RPMI7951 (cell line): ENCODE results near the gene LMF1. TPM values are rescaled to one million over a fixed set of nuclear protein-coding genes. Genes with fewer than 3 reads are reported as not detected.

Experiments
- DNase-seq: peaks from one replicate; pipeline ENCODE4 v3.0.0-alpha.2; 2012; ENCODE audit warnings: low read depth
- total RNA-seq: library from RNA; depleted of rRNA; stranded (reverse); fragments of >200 nt; shearing (Covaris generic); gene quantifications from 2 replicates; pipeline ENCODE4 v1.2.3, GENCODE V29; 2014

Gene LMF1
- total RNA-seq, 1 experiment from 2014 or later = 16.0 TPM

GRCh38 chr16:984736-985636 lies 14.2 kb upstream of the LMF1 start:
- DNase-seq = no peak

GRCh38 chr16:984121-984694 lies 13.4 kb upstream of the LMF1 start:
- no peak for DNase-seq

GRCh38 chr16:983044-984030 lies 12.6 kb upstream of the LMF1 start:
- DNase-seq = no peak

- no peak for DNase-seq
Observed at GRCh38 chr16:982145-983043, 11.6 kb upstream of the LMF1 start.

- no peak for DNase-seq
Observed at GRCh38 chr16:981695-982144, 10.9 kb upstream of the LMF1 start, which contains the start of gene SOX8. Gene SOX8, plus strand, starts transcription at chr16:981770. Its CDS starts 153 bp downstream, at chr16:981923.

- DNase-seq = no peak
Observed at GRCh38 chr16:980595-980854, 9.7 kb upstream of the LMF1 start.

- DNase-seq = no peak
Observed at GRCh38 chr16:979859-980594, 9.2 kb upstream of the LMF1 start.

- no peak for DNase-seq
Observed at GRCh38 chr16:979147-979546, 8.4 kb upstream of the LMF1 start.

- no peak for DNase-seq
Observed at GRCh38 chr16:978403-978802, 7.6 kb upstream of the LMF1 start.

GRCh38 chr16:977896-978295 lies 7.1 kb upstream of the LMF1 start:
- no peak for DNase-seq

- no peak for DNase-seq
Observed at GRCh38 chr16:977081-977701, 6.4 kb upstream of the LMF1 start.

- DNase-seq = no peak
Observed at GRCh38 chr16:976389-976931, 5.7 kb upstream of the LMF1 start.

- no peak for DNase-seq
Observed at GRCh38 chr16:975291-975690, 4.5 kb upstream of the LMF1 start.

GRCh38 chr16:974611-975261 lies 4.0 kb upstream of the LMF1 start:
- DNase-seq = no peak

GRCh38 chr16:974001-974601 lies 3.3 kb upstream of the LMF1 start:
- DNase-seq = no peak

GRCh38 chr16:973366-973765 lies 2.6 kb upstream of the LMF1 start:
- no peak for DNase-seq

GRCh38 chr16:972316-973002 lies 1.7 kb upstream of the LMF1 start:
- DNase-seq = no peak

GRCh38 chr16:971981-972315 lies 1.2 kb upstream of the LMF1 start:
- no peak for DNase-seq
